ENCODE results near the gene OR6C4.
"Not testable (repeated sequence)": the region's sequence is repeated elsewhere in the genome, so short reads cannot be mapped to it uniquely, and the experiment has no call there.

The OR6C4 gene

GRCh38 chr12:55585817-55586216 lies 36.4 kb downstream of the OR6C4 start:
- no peak overlapping the region for H3K4me3 ChIP-seq (ENCODE audit: low read depth in 1 of 2, low read length in 2 of 2)
- H3K9me3 ChIP-seq (ENCODE audit: control insufficient read depth in 1 of 2, low read length in 2 of 2) = peaks cover 0 to 6% of the 10 kb centered on the region in 2 donors
- H3K36me3 ChIP-seq (ENCODE audit: control insufficient read depth in 1 of 2, insufficient read depth in 2 of 2, low read length in 2 of 2) = no peaks in the 10 kb centered on the region
- no peaks in the 10 kb centered on the region for H3K4me1 ChIP-seq (ENCODE audit: control insufficient read depth in 1 of 2, insufficient read depth in 2 of 2, low read length in 2 of 2)
- no peak overlapping the region for H3K27ac ChIP-seq (ENCODE audit: low read length)
- H3K27me3 ChIP-seq (ENCODE audit: low read depth, low read length) = no peaks in the 10 kb centered on the region

GRCh38 chr12:55590152-55590551 lies 40.8 kb downstream of the OR6C4 start:
- H3K36me3 ChIP-seq (ENCODE audit: control insufficient read depth in 1 of 2, insufficient read depth in 2 of 2, low read length in 2 of 2); H3K9me3 ChIP-seq (ENCODE audit: control insufficient read depth in 1 of 2, low read length in 2 of 2); H3K27me3 ChIP-seq (ENCODE audit: low read depth, low read length); H3K27ac ChIP-seq (ENCODE audit: low read length); H3K4me1 ChIP-seq (ENCODE audit: control insufficient read depth in 1 of 2, insufficient read depth in 2 of 2, low read length in 2 of 2); H3K4me3 ChIP-seq (ENCODE audit: low read depth in 1 of 2, low read length in 2 of 2): not testable (repeated sequence)

All from muscle layer of duodenum (tissue), 2 donors.